GM18505 (cell line): ENCODE measurements around the gene FFAR1.

Experiments used
- ATAC-seq: cut with Tn5 transposase; IDR thresholded peaks from one replicate; pipeline ENCODE4 v1.9.1; 2021; ENCODE audit not compliant: unreplicated experiment
- POLR2A ChIP-seq: IDR thresholded peaks from 4 replicates; pipeline ENCODE4 v1.6.1; 2011; ENCODE audit warnings: borderline replicate concordance; ENCODE audit not compliant: insufficient read depth, insufficient read length; ENCODE audit errors: extremely low read depth

The FFAR1 gene

GRCh38 chr19:35309481-35310279 is 38.0 kb upstream of the FFAR1 start:
- TF ChIP-seq POLR2A = no peak
- no peak for ATAC-seq

GRCh38 chr19:35310331-35310730 is 37.4 kb upstream of the FFAR1 start:
- ATAC-seq = no peak
- no peak for TF ChIP-seq POLR2A

GRCh38 chr19:35310811-35311465 is 36.8 kb upstream of the FFAR1 start:
- no peak for TF ChIP-seq POLR2A
- no peak for ATAC-seq

- TF ChIP-seq POLR2A = no peak
- ATAC-seq = no peak
Observed at GRCh38 chr19:35311901-35312665, 35.6 kb upstream of the FFAR1 start.

GRCh38 chr19:35313587-35313986 is 34.1 kb upstream of the FFAR1 start:
- TF ChIP-seq POLR2A = no peak
- no peak for ATAC-seq

GRCh38 chr19:35314031-35314430 is 33.7 kb upstream of the FFAR1 start:
- no peak for TF ChIP-seq POLR2A
- ATAC-seq = no peak

- no peak for ATAC-seq
- no peak for TF ChIP-seq POLR2A
Observed at GRCh38 chr19:35314858-35315470, 32.7 kb upstream of the FFAR1 start.

GRCh38 chr19:35315883-35316282 is 31.8 kb upstream of the FFAR1 start:
- no peak for TF ChIP-seq POLR2A
- ATAC-seq = no peak

GRCh38 chr19:35316560-35316959 is 31.1 kb upstream of the FFAR1 start:
- no peak for TF ChIP-seq POLR2A
- ATAC-seq = no peak

- ATAC-seq = no peak
- TF ChIP-seq POLR2A = no peak
Observed at GRCh38 chr19:35317464-35318043, 30.1 kb upstream of the FFAR1 start.

- ATAC-seq = no peak
- no peak for TF ChIP-seq POLR2A
Observed at GRCh38 chr19:35318679-35319448, 28.8 kb upstream of the FFAR1 start.

GRCh38 chr19:35320065-35320713 is 27.5 kb upstream of the FFAR1 start:
- no peak for TF ChIP-seq POLR2A
- no peak for ATAC-seq

GRCh38 chr19:35321291-35321690 is 26.4 kb upstream of the FFAR1 start:
- no peak for TF ChIP-seq POLR2A
- no peak for ATAC-seq

GRCh38 chr19:35322014-35322413 is 25.7 kb upstream of the FFAR1 start:
- no peak for ATAC-seq
- no peak for TF ChIP-seq POLR2A
